GM21390 (cell line): ENCODE results near the gene FBF1.
"Not testable (repeated sequence)": the region's sequence is repeated elsewhere in the genome, so short reads cannot be mapped to it uniquely, and the experiment has no call there.

Source experiments
- ATAC-seq: cut with Tn5 transposase; IDR thresholded peaks from one replicate; pipeline ENCODE4 v1.9.1; 2021; ENCODE audit not compliant: unreplicated experiment

Gene FBF1

GRCh38 chr17:75876938-75877751 is 63.7 kb downstream of the FBF1 start:
- no peak for ATAC-seq

GRCh38 chr17:75876190-75876937 is 64.5 kb downstream of the FBF1 start:
- ATAC-seq: no peak

GRCh38 chr17:75875940-75876189 is 65.0 kb downstream of the FBF1 start:
- ATAC-seq: no peak

GRCh38 chr17:75875182-75875939 is 65.5 kb downstream of the FBF1 start:
- ATAC-seq: no peak

GRCh38 chr17:75874323-75875181 is 66.3 kb downstream of the FBF1 start:
- ATAC-seq: no peak

- no peak for ATAC-seq
These were observed 67.1 kb downstream of the FBF1 start for GRCh38 chr17:75873587-75874322.

- no peak for ATAC-seq
These were observed 68.1 kb downstream of the FBF1 start for GRCh38 chr17:75872434-75873351.

- ATAC-seq: not testable (repeated sequence)
These were observed 70.6 kb downstream of the FBF1 start for GRCh38 chr17:75870228-75870627.

- no peak for ATAC-seq
These were observed 71.3 kb downstream of the FBF1 start for GRCh38 chr17:75869282-75870141.

GRCh38 chr17:75868730-75869281 is 72.0 kb downstream of the FBF1 start:
- not testable (repeated sequence) for ATAC-seq

- not testable (repeated sequence) for ATAC-seq
These were observed 75.2 kb downstream of the FBF1 start for GRCh38 chr17:75865404-75866188.

- ATAC-seq: peak; percentile 9
These were observed 76.0 kb downstream of the FBF1 start for GRCh38 chr17:75864887-75865286.

GRCh38 chr17:75864448-75864871 is 76.4 kb downstream of the FBF1 start:
- ATAC-seq: peak; percentile 88

GRCh38 chr17:75861927-75862317 is 78.9 kb downstream of the FBF1 start:
- no peak for ATAC-seq
